CD14-positive monocyte (primary cell): ENCODE measurements around the gene IMPDH1. TPM values are rescaled to one million over a fixed set of nuclear protein-coding genes. Genes with fewer than 3 reads are reported as not detected.
A peak's percentile ranks its signal among the peaks of the same experiment; 100 is the strongest.

Experiments
- DNase-seq, 3 donors: peaks; one replicate each; pipeline ENCODE4 v3.0.0-alpha.2; 2011 to 2022
- H2AFZ ChIP-seq: 2 replicates; pipeline ENCODE4 v1.6.0; 2012; ENCODE audit warnings: mild to moderate bottlenecking, low read depth, low read length, inconsistent platforms; ENCODE audit not compliant: insufficient read depth, poor library complexity, severe bottlenecking
- H3K27ac ChIP-seq, 2 donors: 1 replicate in 1 of 2; 2 replicates in 1 of 2; pipeline ENCODE4 v1.5.1; 2012 to 2013; ENCODE audit warnings: low read length in 2 of 2, control low read depth in 1 of 2, inconsistent platforms in 1 of 2, low read depth in 1 of 2, mild to moderate bottlenecking in 1 of 2
- H3K27me3 ChIP-seq, 2 donors: one replicate each; pipeline versions ENCODE4 v1.6.0 to v1.6.1; 2011 to 2013; ENCODE audit warnings: low read length in 2 of 2; ENCODE audit not compliant: control insufficient read depth in 2 of 2, insufficient read depth in 2 of 2
- H3K36me3 ChIP-seq, 2 donors: replicated peaks in 1 of 2; 1 replicate in 1 of 2; 2 replicates in 1 of 2; pipeline versions ENCODE4 v1.5.1 to v1.6.1; 2012 to 2013; ENCODE audit warnings: low read length in 2 of 2, control low read depth in 1 of 2, inconsistent platforms in 1 of 2, mild to moderate bottlenecking in 1 of 2; ENCODE audit not compliant: insufficient read depth in 2 of 2, control insufficient read depth in 1 of 2
- H3K4me1 ChIP-seq, 2 donors: 1 replicate in 1 of 2; 2 replicates in 1 of 2; pipeline versions ENCODE4 v1.5.1 to v1.6.1; 2012 to 2013; ENCODE audit warnings: low read length in 2 of 2, control low read depth in 1 of 2, inconsistent platforms in 1 of 2, mild to moderate bottlenecking in 1 of 2, moderate library complexity in 1 of 2; ENCODE audit not compliant: insufficient read depth in 2 of 2, control insufficient read depth in 1 of 2
- H3K4me2 ChIP-seq: replicated peaks from 2 replicates; pipeline ENCODE3; 2012; ENCODE audit warnings: low read length, moderate library complexity, mild to moderate bottlenecking; ENCODE audit not compliant: poor library complexity, severe bottlenecking; ENCODE audit errors: extremely low read depth
- H3K4me3 ChIP-seq, 3 experiments: fragments of 200-600 bp in 1 of 3; sonication (generic) in 1 of 3; replicated peaks in 1 of 3; 1 replicate in 2 of 3; 2 replicates in 1 of 3; pipeline ENCODE4 v1.5.1; 2011 to 2013; ENCODE audit warnings: low read length in 3 of 3, mild to moderate bottlenecking in 3 of 3, control low read depth in 2 of 3, low read depth in 2 of 3, inconsistent platforms in 1 of 3, moderate library complexity in 1 of 3
- H3K79me2 ChIP-seq: 2 replicates; pipeline ENCODE4 v1.6.0; 2012; ENCODE audit warnings: mild to moderate bottlenecking, control low read depth, inconsistent platforms, low read length, moderate library complexity; ENCODE audit not compliant: insufficient read depth
- H3K9ac ChIP-seq: 2 replicates; pipeline ENCODE4 v1.6.0; 2017; ENCODE audit warnings: low read length, mild to moderate bottlenecking; ENCODE audit not compliant: insufficient read depth, poor library complexity, severe bottlenecking
- H3K9me3 ChIP-seq, 2 donors: replicated peaks in 1 of 2; 1 replicate in 1 of 2; 2 replicates in 1 of 2; pipeline versions ENCODE4 v1.5.1 to v1.6.1; 2012 to 2013; ENCODE audit warnings: low read length in 2 of 2, control low read depth in 1 of 2; ENCODE audit not compliant: control insufficient read depth in 1 of 2, insufficient read depth in 1 of 2
- H4K20me1 ChIP-seq: 2 replicates; pipeline ENCODE4 v1.6.0; 2012; ENCODE audit warnings: mild to moderate bottlenecking, low read length, control low read depth, moderate library complexity; ENCODE audit not compliant: insufficient read depth
- H3K27ac Mint-ChIP-seq, 7 donors: one replicate each; pipeline ENCODE4 v1.8.0; 2020; ENCODE audit warnings: mild to moderate bottlenecking in 7 of 7, mixed read lengths in 7 of 7, moderate library complexity in 6 of 7, inconsistent platforms in 2 of 7
- H3K27me3 Mint-ChIP-seq, 3 donors: one replicate each; pipeline ENCODE4 v1.8.0; 2021 to 2022; ENCODE audit warnings: low read depth in 3 of 3, mild to moderate bottlenecking in 3 of 3, mixed read lengths in 3 of 3, moderate library complexity in 3 of 3, inconsistent platforms in 1 of 3
- H3K36me3 Mint-ChIP-seq, 2 donors: one replicate each; pipeline ENCODE4 v1.8.0; 2020; ENCODE audit warnings: mixed read lengths in 2 of 2, inconsistent platforms in 1 of 2, mild to moderate bottlenecking in 1 of 2
- H3K4me1 Mint-ChIP-seq: one replicate; pipeline ENCODE4 v1.8.0; 2020; ENCODE audit warnings: mild to moderate bottlenecking, mixed read lengths
- H3K4me3 Mint-ChIP-seq, 2 donors: one replicate each; pipeline ENCODE4 v1.8.0; 2020; ENCODE audit warnings: mild to moderate bottlenecking in 2 of 2, mixed read lengths in 2 of 2, moderate library complexity in 1 of 2
- H3K9me3 Mint-ChIP-seq, 7 donors: one replicate each; pipeline ENCODE4 v1.8.0; 2020 to 2022; ENCODE audit warnings: mixed read lengths in 7 of 7, mild to moderate bottlenecking in 6 of 7, moderate library complexity in 6 of 7, inconsistent platforms in 2 of 7
- CTCF ChIP-seq: fragments of 200-600 bp; IDR thresholded peaks from one replicate; pipeline ENCODE4 v1.8.0; 2022; ENCODE audit warnings: antibody characterized with exemption, mild to moderate bottlenecking
- WGBS: methylation state at CpG from one replicate; pipeline ENCODE4 v1.1.5; 2013; ENCODE audit warnings: missing lambda C conversion rate; ENCODE audit not compliant: insufficient coverage; 5-methylcytosine and 5-hydroxymethylcytosine counted together
- intact Hi-C, 2 donors: fragments of 100-400 bp; cut with micrococcal nuclease; formaldehyde crosslinking; loops; one replicate each; pipeline versions ENCODE4 v1.15.0 to v1.15.1; 2023
- polyA plus RNA-seq, 3 donors: library from polyadenylated mRNA; depleted of rRNA in 1 of 3; unstranded in 2 of 3; stranded (reverse) in 1 of 3; fragments of 300-500 nt in 2 of 3; fragments of >200 nt in 1 of 3; fragmentation: Illumina TruSeq in 2 of 3; gene quantifications; 1 replicate in 2 of 3; 2 replicates in 1 of 3; pipeline ENCODE4 v1.2.3, GENCODE V29; 2012 to 2021

IMPDH1 gene
- polyA plus RNA-seq, 3 donors = 110 to 259 (median 152) TPM

DNA sequence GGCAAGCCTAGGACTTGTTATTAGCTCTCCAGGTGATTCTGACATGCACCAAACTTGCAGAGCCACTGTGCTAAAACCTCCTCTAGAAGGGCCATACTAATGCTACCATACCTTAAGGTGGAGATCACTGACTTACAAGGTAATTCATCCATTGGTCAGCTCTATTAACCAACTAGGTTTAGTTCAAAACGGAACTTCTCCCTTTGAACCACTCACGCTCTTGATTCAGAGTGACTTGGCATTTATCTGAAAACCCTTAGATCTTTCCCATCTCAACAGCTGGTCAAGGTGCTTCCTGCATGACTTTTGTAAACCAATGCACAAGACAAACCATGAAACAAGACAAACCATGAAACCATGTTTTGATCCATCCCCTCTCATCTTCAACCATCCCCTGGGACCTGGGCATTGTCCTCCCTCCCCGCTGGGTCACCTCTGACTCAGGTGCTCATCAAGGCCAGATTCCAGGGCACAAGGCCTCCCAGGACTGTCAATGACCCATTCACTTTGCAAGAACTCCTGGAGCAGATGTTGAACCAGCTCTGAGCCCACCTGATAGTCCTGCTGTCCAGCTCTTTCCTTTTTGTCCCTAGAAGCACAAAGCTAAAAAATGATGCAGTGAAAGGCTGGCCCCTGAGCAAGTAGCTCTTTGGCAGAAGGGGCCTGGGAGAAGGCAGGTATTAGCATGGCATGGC, 18.8 kb downstream of the IMPDH1 start:
- peak overlapping the region; percentile 18 to 44 for H3K27ac ChIP-seq
- H3K36me3 ChIP-seq = peaks cover 36 to 48% of the 10 kb centered on the region in 2 donors
- H3K4me3 ChIP-seq = no peak overlapping the region
- H3K79me2 ChIP-seq = no peaks in the 10 kb centered on the region
- peaks cover 0 to 3% (median 0%) of the 10 kb centered on the region in 7 donors for H3K9me3 Mint-ChIP-seq
- peaks cover 37 to 44% of the 10 kb centered on the region in 2 donors for H3K36me3 Mint-ChIP-seq
- WGBS = 33% methylated on average over 3 of the region's 3 CpGs
- no peak for DNase-seq
- peaks cover 50% of the 10 kb centered on the region for H4K20me1 ChIP-seq
- H3K4me1 ChIP-seq = peaks cover 11 to 12% of the 10 kb centered on the region in 2 donors
- peaks cover 16% of the 10 kb centered on the region for H3K4me1 Mint-ChIP-seq
- no peak overlapping the region for H3K4me2 ChIP-seq
- no peak overlapping the region for H3K9ac ChIP-seq
- H3K4me3 Mint-ChIP-seq = no peak overlapping the region
- H3K27me3 Mint-ChIP-seq = peaks cover 4 to 12% (median 11%) of the 10 kb centered on the region in 3 donors
- no peaks in the 10 kb centered on the region for H3K27me3 ChIP-seq
- H3K9me3 ChIP-seq = no peaks in the 10 kb centered on the region
- H3K27ac Mint-ChIP-seq = peak overlapping the region in 2 of 7 donors; percentile 14 to 33
- intact Hi-C loops = no loop called here
- TF ChIP-seq CTCF = no peak
- H2AFZ ChIP-seq = no peak overlapping the region

DNA sequence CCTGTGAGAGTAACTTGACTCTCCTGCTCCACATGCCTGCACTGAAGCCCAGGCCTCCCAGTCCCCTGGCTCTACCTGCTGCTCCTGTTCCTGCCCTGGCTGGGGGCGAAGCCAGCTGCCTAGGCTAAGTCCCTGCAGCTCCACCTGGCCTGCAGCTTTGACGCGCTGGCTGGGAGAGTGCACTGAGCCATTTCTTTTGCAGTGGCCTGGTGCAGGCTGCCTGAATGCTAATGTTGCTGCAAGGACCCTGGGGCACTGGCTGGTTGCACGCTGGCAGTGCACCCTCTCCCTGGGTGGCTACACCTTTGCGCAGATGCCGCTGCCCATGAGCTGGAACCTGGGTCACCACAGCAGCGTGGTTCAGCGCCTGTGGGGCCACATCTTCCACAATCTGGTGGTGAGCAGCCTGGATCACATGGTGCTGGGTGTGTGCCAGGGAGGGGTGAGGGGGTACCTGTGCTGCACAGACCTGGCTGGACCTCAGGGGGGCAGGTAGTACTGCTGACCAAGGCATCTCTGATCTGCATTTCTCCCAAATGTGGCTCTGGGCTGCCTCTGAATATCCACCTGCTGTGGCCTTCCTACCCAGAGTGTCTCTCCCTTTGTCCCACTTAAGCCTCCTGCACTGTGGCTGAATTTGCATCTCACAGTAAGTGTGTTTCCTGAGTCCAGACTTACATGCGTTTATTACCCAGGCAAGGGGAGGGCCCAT, 20.0 kb downstream of the IMPDH1 start:
- no peaks in the 10 kb centered on the region for H3K27me3 ChIP-seq
- intact Hi-C loops = loop anchor here in 1 of 2 donors (5.0 kb wide), 1 partner anchor 682 kb away; no protein-coding TSS in a partner anchor

More for the DNA sequence above, 20.0 kb downstream of the IMPDH1 start:
- Mint-ChIP-seq H3K27ac (peak overlapping the region in 1 of 7 donors; percentile 32), H3K27me3 (peaks cover 5 to 15% (median 11%) of the 10 kb centered on the region in 3 donors), H3K4me1 (peaks cover 23% of the 10 kb centered on the region), H3K4me3 (no peak overlapping the region), H3K9me3 (peaks cover 0 to 3% (median 0%) of the 10 kb centered on the region in 7 donors), H3K36me3 (peaks cover 26 to 31% of the 10 kb centered on the region in 2 donors)
- Histone ChIP-seq H3K4me3 (no peak overlapping the region), H4K20me1 (peaks cover 38% of the 10 kb centered on the region), H3K27ac (no peak overlapping the region), H3K9ac (no peak overlapping the region), H3K36me3 (peaks cover 23 to 36% of the 10 kb centered on the region in 2 donors), H2AFZ (no peak overlapping the region), H3K4me2 (no peak overlapping the region), H3K9me3 (no peaks in the 10 kb centered on the region), H3K4me1 (peaks cover 11 to 12% of the 10 kb centered on the region in 2 donors), H3K79me2 (no peaks in the 10 kb centered on the region)
- no peak for TF ChIP-seq CTCF
- WGBS = 83% methylated on average over 9 of the region's 9 CpGs
- DNase-seq = no peak
